Dendritic cell treated with granulocyte-macrophage colony-stimulating factor and Interleukin-4, amounts not matched to agents 40 ng/mL and 50 ng/mL, for 4 days (primary cell): ENCODE data around the gene URB1.

Source experiments
- H3K27ac Mint-ChIP-seq: one replicate; pipeline ENCODE4 v1.8.0; 2022; ENCODE audit warnings: mild to moderate bottlenecking, mixed read lengths
- H3K27me3 Mint-ChIP-seq: one replicate; pipeline ENCODE4 v1.8.0; 2022; ENCODE audit warnings: mild to moderate bottlenecking, mixed read lengths
- H3K36me3 Mint-ChIP-seq: one replicate; pipeline ENCODE4 v1.8.0; 2022; ENCODE audit warnings: low read depth, mixed read lengths
- H3K4me1 Mint-ChIP-seq: one replicate; pipeline ENCODE4 v1.8.0; 2022; ENCODE audit warnings: low read depth, mixed read lengths
- H3K4me3 Mint-ChIP-seq: one replicate; pipeline ENCODE4 v1.8.0; 2022; ENCODE audit warnings: mild to moderate bottlenecking, moderate library complexity, mixed read lengths
- H3K9me3 Mint-ChIP-seq: one replicate; pipeline ENCODE4 v1.8.0; 2022; ENCODE audit warnings: mixed read lengths
- intact Hi-C: fragments of 100-400 bp; cut with micrococcal nuclease; formaldehyde crosslinking; loops from one replicate; pipeline ENCODE4 v1.15.0; 2022

URB1 gene

DNA sequence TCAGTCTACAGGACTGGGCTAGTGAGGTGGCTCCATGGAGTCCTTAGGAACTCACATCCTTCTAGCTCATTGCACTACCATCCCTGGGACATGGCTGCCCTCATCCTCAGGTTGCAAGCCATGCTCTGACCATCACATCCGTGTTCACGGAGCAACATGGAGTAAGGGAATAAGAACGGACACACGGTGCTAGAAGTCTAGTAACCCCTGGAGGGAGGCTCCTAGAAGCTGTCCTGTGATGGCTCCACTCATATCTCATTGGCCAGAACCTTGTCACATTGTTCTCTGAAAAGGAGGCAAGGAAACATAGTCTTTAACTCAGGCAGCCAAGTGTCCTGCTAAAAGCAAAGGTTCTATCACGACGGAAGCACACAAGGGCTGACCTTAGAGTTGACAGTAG, 90.3 kb downstream of the URB1 start:
- Mint-ChIP-seq H3K27me3 (no peaks in the 10 kb centered on the region), H3K36me3 (peaks cover 15% of the 10 kb centered on the region), H3K27ac (no peak overlapping the region), H3K4me3 (no peak overlapping the region), H3K4me1 (no peaks in the 10 kb centered on the region), H3K9me3 (no peaks in the 10 kb centered on the region)
- intact Hi-C loops = no loop called here

DNA sequence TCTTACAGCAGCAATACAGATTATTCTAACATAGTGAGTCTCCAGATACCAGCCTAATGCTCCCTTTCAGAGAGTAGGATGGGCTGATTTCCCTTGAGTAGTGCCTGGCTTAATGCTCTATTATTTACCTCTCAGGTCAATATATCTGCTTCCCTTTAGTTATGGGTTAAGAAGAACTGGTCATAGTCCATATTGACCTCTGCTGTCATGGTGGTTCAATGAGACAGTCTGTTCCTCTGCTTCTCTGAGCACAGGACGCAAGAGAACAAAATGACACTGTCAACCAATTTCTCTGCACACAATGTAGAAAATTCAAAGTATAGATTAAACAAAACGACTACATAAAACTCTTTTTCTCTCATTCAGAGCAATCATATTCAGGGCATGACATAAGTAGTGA, 91.2 kb downstream of the URB1 start:
- intact Hi-C loops = no loop called here
- Mint-ChIP-seq H3K27ac (no peak overlapping the region), H3K4me1 (no peaks in the 10 kb centered on the region), H3K9me3 (no peaks in the 10 kb centered on the region), H3K27me3 (no peaks in the 10 kb centered on the region), H3K4me3 (no peak overlapping the region), H3K36me3 (peaks cover 10% of the 10 kb centered on the region)

- H3K27me3 Mint-ChIP-seq = no peaks in the 10 kb centered on the region
- no peaks in the 10 kb centered on the region for H3K4me1 Mint-ChIP-seq
- intact Hi-C loops = no loop called here
- H3K4me3 Mint-ChIP-seq = no peak overlapping the region
- peaks cover 6% of the 10 kb centered on the region for H3K36me3 Mint-ChIP-seq
- no peak overlapping the region for H3K27ac Mint-ChIP-seq
- no peaks in the 10 kb centered on the region for H3K9me3 Mint-ChIP-seq
These were observed 92.6 kb downstream of the URB1 start for GRCh38 chr21:32300117-32300681.

DNA sequence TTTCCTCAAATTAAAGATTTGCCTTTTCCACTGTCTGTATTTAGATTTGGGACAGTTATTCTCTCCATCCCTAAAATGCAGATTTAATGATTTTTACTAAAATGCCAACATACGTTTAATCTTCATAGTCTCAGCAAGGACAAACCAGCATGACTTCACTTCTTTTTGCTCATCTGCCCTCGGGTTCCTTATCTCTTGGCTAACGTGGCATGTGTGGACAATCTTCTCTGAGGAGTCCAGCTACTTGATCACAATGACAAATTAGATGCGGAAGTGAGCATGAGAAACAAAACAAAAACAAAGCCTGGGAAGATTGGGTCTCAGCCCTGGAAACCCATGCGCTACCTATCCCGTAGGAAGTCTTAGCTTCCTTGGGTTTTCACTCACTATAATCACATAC, 93.1 kb downstream of the URB1 start:
- no peaks in the 10 kb centered on the region for H3K4me1 Mint-ChIP-seq
- H3K27me3 Mint-ChIP-seq = no peaks in the 10 kb centered on the region
- intact Hi-C loops = no loop called here
- H3K36me3 Mint-ChIP-seq = peaks cover 6% of the 10 kb centered on the region
- no peak overlapping the region for H3K4me3 Mint-ChIP-seq
- H3K27ac Mint-ChIP-seq = no peak overlapping the region
- H3K9me3 Mint-ChIP-seq = no peaks in the 10 kb centered on the region

GRCh38 chr21:32298658-32299081, 94.1 kb downstream of the URB1 start, which contains the start of gene MRAP:
TSS of gene MRAP (plus strand) at chr21:32298855. CDS start at chr21:32298972, 117 bp downstream.
- Mint-ChIP-seq H3K36me3 (peaks cover 6% of the 10 kb centered on the region), H3K27me3 (no peaks in the 10 kb centered on the region), H3K9me3 (no peaks in the 10 kb centered on the region), H3K4me1 (no peaks in the 10 kb centered on the region), H3K27ac (no peak within 1 kb of the TSS), H3K4me3 (no peak within 1 kb of the TSS)
- intact Hi-C loops = no loop called here

DNA sequence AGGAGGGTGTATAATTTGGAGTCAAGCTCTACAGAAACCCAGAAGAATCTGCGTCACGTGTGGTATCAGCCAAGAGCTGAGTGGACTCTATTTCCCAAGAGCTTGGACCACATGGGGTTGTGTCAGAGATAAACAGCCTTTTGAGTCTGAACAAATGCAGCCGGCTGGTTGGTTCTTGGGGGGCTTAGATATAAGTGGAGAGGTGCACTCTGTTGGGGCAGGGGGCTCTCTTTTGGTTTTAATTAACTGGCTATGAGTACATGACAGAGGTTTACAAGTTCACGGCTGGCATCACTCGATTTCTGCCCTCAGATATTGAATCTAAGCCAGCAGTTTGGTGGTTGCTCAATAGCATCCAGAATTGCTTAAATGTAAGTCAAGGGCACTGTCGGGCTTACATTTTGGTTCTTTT, 94.7 kb downstream of the URB1 start:
- Mint-ChIP-seq H3K36me3 (peaks cover 6% of the 10 kb centered on the region), H3K4me1 (no peaks in the 10 kb centered on the region), H3K27ac (no peak overlapping the region), H3K27me3 (no peaks in the 10 kb centered on the region), H3K4me3 (no peak overlapping the region), H3K9me3 (no peaks in the 10 kb centered on the region)
- intact Hi-C loops = no loop called here

- no peaks in the 10 kb centered on the region for H3K9me3 Mint-ChIP-seq
- no peaks in the 10 kb centered on the region for H3K27me3 Mint-ChIP-seq
- no peaks in the 10 kb centered on the region for H3K4me1 Mint-ChIP-seq
- intact Hi-C loops = no loop called here
- H3K4me3 Mint-ChIP-seq = no peak overlapping the region
- H3K27ac Mint-ChIP-seq = no peak overlapping the region
- peaks cover 6% of the 10 kb centered on the region for H3K36me3 Mint-ChIP-seq
These were observed 95.4 kb downstream of the URB1 start for GRCh38 chr21:32297449-32297848.

DNA sequence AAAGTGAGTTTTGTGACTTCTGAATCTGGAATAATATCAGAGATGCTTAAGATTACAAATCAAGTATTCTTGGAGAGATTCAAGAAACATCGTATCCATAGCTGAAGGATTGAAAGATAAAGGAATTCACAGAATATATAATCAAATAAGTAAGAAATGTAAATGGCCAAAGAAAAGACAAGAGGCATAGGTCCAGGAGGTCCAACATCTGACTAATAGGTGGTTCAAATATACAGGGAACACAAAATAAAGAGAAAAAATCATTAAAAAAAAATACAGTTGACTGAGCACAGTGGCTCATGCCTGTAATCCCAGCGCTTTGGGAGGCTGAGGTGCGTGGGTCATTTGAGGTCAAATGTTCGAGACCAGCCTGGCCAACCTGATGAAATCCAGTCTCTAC, 107.3 kb downstream of the URB1 start:
- no peaks in the 10 kb centered on the region for H3K36me3 Mint-ChIP-seq
- H3K4me1 Mint-ChIP-seq = peaks cover 7% of the 10 kb centered on the region
- intact Hi-C loops = no loop called here
- H3K9me3 Mint-ChIP-seq = peaks cover 14% of the 10 kb centered on the region
- no peaks in the 10 kb centered on the region for H3K27me3 Mint-ChIP-seq
- no peak overlapping the region for H3K4me3 Mint-ChIP-seq
- H3K27ac Mint-ChIP-seq = no peak overlapping the region

- no peak overlapping the region for H3K27ac Mint-ChIP-seq
- H3K9me3 Mint-ChIP-seq = peaks cover 14% of the 10 kb centered on the region
- H3K4me1 Mint-ChIP-seq = peaks cover 24% of the 10 kb centered on the region
- H3K4me3 Mint-ChIP-seq = no peak overlapping the region
- H3K36me3 Mint-ChIP-seq = peaks cover 7% of the 10 kb centered on the region
- no peaks in the 10 kb centered on the region for H3K27me3 Mint-ChIP-seq
- intact Hi-C loops = no loop called here
These were observed 109.8 kb downstream of the URB1 start for GRCh38 chr21:32282992-32283391.

- H3K36me3 Mint-ChIP-seq = peaks cover 7% of the 10 kb centered on the region
- no peak overlapping the region for H3K27ac Mint-ChIP-seq
- no peak overlapping the region for H3K4me3 Mint-ChIP-seq
- H3K27me3 Mint-ChIP-seq = no peaks in the 10 kb centered on the region
- H3K9me3 Mint-ChIP-seq = peaks cover 14% of the 10 kb centered on the region
- peaks cover 26% of the 10 kb centered on the region for H3K4me1 Mint-ChIP-seq
- intact Hi-C loops = no loop called here
These were observed 111.3 kb downstream of the URB1 start for GRCh38 chr21:32281531-32281930.

DNA sequence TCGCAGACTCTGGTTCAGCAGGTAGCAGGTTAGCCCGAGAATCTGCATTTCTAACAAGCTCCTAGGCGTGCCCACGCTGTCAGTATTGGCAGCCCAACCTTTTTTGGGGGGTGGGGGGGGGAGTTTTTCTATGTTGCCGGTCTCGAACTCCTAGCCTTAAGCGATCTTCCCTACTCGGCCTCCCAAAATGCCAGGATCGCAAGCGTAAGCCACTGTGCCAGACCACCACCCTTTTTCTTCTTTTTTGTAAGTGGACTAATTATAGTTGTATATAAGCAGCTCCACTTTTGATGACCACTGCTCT, 113.5 kb downstream of the URB1 start:
- peak overlapping the region; percentile 99 for H3K4me3 Mint-ChIP-seq
- intact Hi-C loops = no loop called here
- H3K27me3 Mint-ChIP-seq = no peaks in the 10 kb centered on the region
- peaks cover 14% of the 10 kb centered on the region for H3K9me3 Mint-ChIP-seq
- H3K36me3 Mint-ChIP-seq = peaks cover 12% of the 10 kb centered on the region
- H3K27ac Mint-ChIP-seq = peak overlapping the region; percentile 88
- H3K4me1 Mint-ChIP-seq = peaks cover 26% of the 10 kb centered on the region

DNA sequence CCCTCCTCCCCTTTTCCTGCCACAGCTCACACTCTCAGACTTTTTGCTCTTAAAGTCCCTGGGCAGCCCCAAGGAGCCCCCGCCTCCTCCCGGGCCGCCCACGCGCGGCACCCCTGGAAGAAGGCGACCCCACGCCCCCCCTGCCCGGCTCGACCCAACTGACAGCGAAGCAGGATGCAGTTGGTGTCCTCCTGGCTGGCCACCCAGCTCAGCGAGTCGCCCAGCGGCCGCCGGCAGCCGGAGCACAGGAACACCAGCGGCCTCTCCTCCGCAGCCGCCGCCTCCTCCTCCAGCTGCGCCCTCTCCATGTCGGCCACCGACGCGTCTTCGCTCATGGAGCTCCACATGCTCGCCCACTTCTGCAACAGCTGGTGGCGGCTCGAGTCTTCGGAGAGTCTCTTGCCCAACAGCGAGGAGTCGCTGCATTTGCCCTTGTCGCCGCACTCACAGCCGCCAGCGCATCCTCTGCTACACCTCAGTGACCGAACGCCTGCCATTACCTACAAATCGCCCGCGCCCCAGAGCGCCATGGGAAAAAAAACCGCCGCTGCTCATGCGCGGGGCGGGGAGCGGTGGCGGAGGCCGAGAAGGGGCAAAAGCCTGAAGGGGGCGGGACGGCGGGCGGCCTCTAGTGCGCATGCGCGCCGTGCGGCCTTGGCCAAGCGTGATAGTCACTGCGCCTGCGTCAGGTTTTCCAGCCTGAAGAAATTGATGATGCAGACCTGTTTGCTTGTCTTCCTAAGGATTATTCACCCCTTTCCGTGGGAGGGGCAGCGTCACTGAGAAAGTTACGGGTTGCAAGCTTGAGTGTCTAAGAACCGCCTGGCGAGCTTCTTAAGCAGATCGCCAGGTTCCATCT, 114.1 kb downstream of the URB1 start, which contains the start of gene MIS18A:
MIS18A (minus strand) TSS at position 532 of the 859 bp plus-strand sequence; CDS start at position 497, 35 bp downstream.
- H3K36me3 Mint-ChIP-seq = peaks cover 18% of the 10 kb centered on the region
- intact Hi-C loops = no loop called here
- H3K4me3 Mint-ChIP-seq = peak within 1 kb of the TSS; percentile 99
- H3K27ac Mint-ChIP-seq = peak within 1 kb of the TSS; percentile 88
- peaks cover 26% of the 10 kb centered on the region for H3K4me1 Mint-ChIP-seq
- H3K27me3 Mint-ChIP-seq = no peaks in the 10 kb centered on the region
- H3K9me3 Mint-ChIP-seq = peaks cover 13% of the 10 kb centered on the region

GRCh38 chr21:32278103-32278502, 114.7 kb downstream of the URB1 start:
- Mint-ChIP-seq H3K4me1 (peaks cover 26% of the 10 kb centered on the region), H3K27me3 (no peaks in the 10 kb centered on the region), H3K36me3 (peaks cover 23% of the 10 kb centered on the region), H3K4me3 (peak overlapping the region; percentile 99), H3K9me3 (peaks cover 6% of the 10 kb centered on the region), H3K27ac (peak overlapping the region; percentile 88)
- intact Hi-C loops = no loop called here

- intact Hi-C loops = no loop called here
- no peaks in the 10 kb centered on the region for H3K27me3 Mint-ChIP-seq
These were observed 116.1 kb downstream of the URB1 start for GRCh38 chr21:32276671-32277070.

More at GRCh38 chr21:32276671-32277070, 116.1 kb downstream of the URB1 start:
- H3K36me3 Mint-ChIP-seq = peaks cover 33% of the 10 kb centered on the region
- no peak overlapping the region for H3K27ac Mint-ChIP-seq
- H3K4me3 Mint-ChIP-seq = no peak overlapping the region
- H3K9me3 Mint-ChIP-seq = no peaks in the 10 kb centered on the region
- H3K4me1 Mint-ChIP-seq = peaks cover 19% of the 10 kb centered on the region
